Pancreas (tissue), 10 donors: Measurements from ENCODE around the gene MMP24OS. TPM values are rescaled to one million over a fixed set of nuclear protein-coding genes. Genes with fewer than 3 reads are reported as not detected.

Experiments used
- ATAC-seq, 4 donors: fragments of 200-7000 bp; cut with Tn5 transposase; one replicate each; pipeline versions ENCODE4 v1.8.0 to v1.9.1; 2020; ENCODE audit warnings: mild to moderate bottlenecking in 4 of 4, moderate library complexity in 4 of 4
- DNase-seq, 6 donors: peaks; one replicate each; pipeline ENCODE4 v3.0.0-alpha.2; 2020
- FAIRE-seq: peaks from 2 replicates; lab custom pipeline; 2012; peaks lifted over from hg19 to GRCh38; lab: Jason Lieb, UNC
- H3K27ac ChIP-seq, 4 donors: fragments of 200-600 bp; sonication (generic); 1 replicate in 3 of 4; 2 replicates in 1 of 4; pipeline versions ENCODE4 v1.5.0 to v1.8.0; 2020
- H3K27me3 ChIP-seq, 4 donors: fragments of 200-600 bp; one replicate each; pipeline ENCODE4 v1.8.0; 2021
- H3K36me3 ChIP-seq, 3 donors: fragments of 200-600 bp; sonication (generic) in 1 of 3; one replicate each; pipeline versions ENCODE4 v1.5.0 to v1.8.0; 2020 to 2021
- H3K4me1 ChIP-seq, 3 donors: fragments of 200-600 bp; one replicate each; pipeline ENCODE4 v1.8.0; 2021
- H3K4me3 ChIP-seq, 4 donors: fragments of 200-600 bp; sonication (generic) in 2 of 4; one replicate each; pipeline versions ENCODE4 v1.5.0 to v1.8.0; 2020 to 2021
- H3K9me3 ChIP-seq, 4 donors: fragments of 200-600 bp; one replicate each; pipeline ENCODE4 v1.8.0; 2021
- CTCF ChIP-seq, 4 donors: fragments of 200-600 bp; sonication (generic) in 3 of 4; IDR thresholded peaks; one replicate each; pipeline versions ENCODE4 v1.5.0 to v1.8.0; 2021; ENCODE audit warnings: antibody characterized with exemption in 4 of 4
- WGBS, 2 donors: extraction: QIAGEN DNeasy Blood & Tissue Kit; methylation state at CpG; one replicate each; pipeline ENCODE4 v1.1.7; 2013; 5-methylcytosine and 5-hydroxymethylcytosine counted together
- intact Hi-C, 3 donors: fragments of 100-400 bp; cut with DNase I; formaldehyde crosslinking; loops; one replicate each; pipeline versions ENCODE4 v1.11.1 to v1.14.2; 2022
- polyA plus RNA-seq, 2 donors: library from polyadenylated mRNA; stranded (reverse); fragments of 200-250 nt; gene quantifications; one replicate each; pipeline ENCODE4 v1.2.3, GENCODE V29; 2013
- total RNA-seq, 6 donors: library from RNA; stranded (reverse); fragmentation: NEBNext Ultra II Directional in 4 of 6; extraction: Animal tissue kit (Norgen Biotek cat#: 25700) in 4 of 6; gene quantifications; one replicate each; pipeline versions ENCODE4 v1.2.1 to v1.2.4, GENCODE V29; 2021 to 2023
- donor health status: healthy with polysubstance abuse.
- donor health status: DM: no; HTN: no; CAD: no; lungs with moderate emphysema.
- donor health status: DM: no; HTN: no; CAD: no.
- donor health status: control.
- donor health status: control.
- donor health status: Bipolar disorder and iron deficiency.
- donor health status: DM: yes; HTN: yes; CAD: no.
- donor health status: DM: no; HTN: no; CAD: no.
- donor health status: DM: no; HTN: no; CAD: no.
- donor health status: DM: yes; HTN: yes; CAD: no.

The MMP24OS gene
- total and polyA plus RNA-seq, 8 donors = 28.9 to 74.9 (median 45.8) TPM

- TF ChIP-seq CTCF (IDR thresholded peaks at IDR 0.05) = no peak
- intact Hi-C loops = loop anchor here in 1 of 3 donors (5.0 kb wide), 1 partner anchor 134 kb away; the partner anchor contains the start of gene GDF5
- Histone ChIP-seq H3K36me3 (no peaks in the 10 kb centered on the region), H3K4me1 (peaks cover 0 to 5% (median 0%) of the 10 kb centered on the region in 3 donors), H3K4me3 (no peak overlapping the region), H3K27ac (no peak overlapping the region), H3K27me3 (no peaks in the 10 kb centered on the region), H3K9me3 (no peaks in the 10 kb centered on the region)
- 58 to 70% methylated on average over 11 of the region's 11 CpGs for WGBS, 2 donors
- DNase-seq = no peak
- no peak for FAIRE-seq
- ATAC-seq = no peak
Measured at GRCh38 chr20:35303382-35303734, 25.4 kb upstream of the MMP24OS start.

GRCh38 chr20:35302421-35303335 lies 24.8 kb upstream of the MMP24OS start:
- no peak for TF ChIP-seq CTCF (IDR thresholded peaks at IDR 0.05)
- intact Hi-C loops = loop anchor here in 1 of 3 donors (5.0 kb wide), 1 partner anchor 135 kb away; the partner anchor contains the start of gene GDF5
- H3K4me1 ChIP-seq = no peaks in the 10 kb centered on the region
- no peaks in the 10 kb centered on the region for H3K36me3 ChIP-seq
- H3K9me3 ChIP-seq = no peaks in the 10 kb centered on the region
- H3K4me3 ChIP-seq = no peak overlapping the region
- DNase-seq = no peak
- no peak overlapping the region for H3K27ac ChIP-seq
- H3K27me3 ChIP-seq = no peaks in the 10 kb centered on the region
- ATAC-seq = peak in 1 of 4 donors; percentile 41
- no peak for FAIRE-seq
- 84 to 86% methylated on average over 6 of the region's 6 CpGs for WGBS, 2 donors

GRCh38 chr20:35301426-35301825 lies 23.5 kb upstream of the MMP24OS start:
- 82 to 85% methylated on average over 2 of the region's 2 CpGs for WGBS, 2 donors
- FAIRE-seq = no peak
- intact Hi-C loops = loop anchor here in 1 of 3 donors (5.0 kb wide), 1 partner anchor 136 kb away; the partner anchor contains the start of gene GDF5
- H3K4me1 ChIP-seq = no peaks in the 10 kb centered on the region
- no peak for TF ChIP-seq CTCF (IDR thresholded peaks at IDR 0.05)
- DNase-seq = no peak
- H3K4me3 ChIP-seq = no peak overlapping the region
- no peaks in the 10 kb centered on the region for H3K9me3 ChIP-seq
- no peaks in the 10 kb centered on the region for H3K27me3 ChIP-seq
- no peaks in the 10 kb centered on the region for H3K36me3 ChIP-seq
- no peak for ATAC-seq
- H3K27ac ChIP-seq = no peak overlapping the region

- no peak for TF ChIP-seq CTCF (IDR thresholded peaks at IDR 0.05)
Measured at GRCh38 chr20:35300469-35301262, 22.7 kb upstream of the MMP24OS start.

More at GRCh38 chr20:35300469-35301262, 22.7 kb upstream of the MMP24OS start:
- FAIRE-seq (no peak), DNase-seq (no peak), ATAC-seq (no peak)
- Histone ChIP-seq H3K4me3 (no peak overlapping the region), H3K4me1 (no peaks in the 10 kb centered on the region), H3K9me3 (no peaks in the 10 kb centered on the region), H3K27me3 (no peaks in the 10 kb centered on the region), H3K27ac (no peak overlapping the region), H3K36me3 (no peaks in the 10 kb centered on the region)
- intact Hi-C loops = loop anchor here in 1 of 3 donors (5.0 kb wide), 1 partner anchor 137 kb away; the partner anchor contains the start of gene GDF5
- 64 to 81% methylated on average over 4 of the region's 4 CpGs for WGBS, 2 donors
